Fibroblast of the aortic adventitia (primary cell): Measurements from ENCODE around the gene ZNF554. TPM values are rescaled to one million over a fixed set of nuclear protein-coding genes. Genes with fewer than 3 reads are reported as not detected.
A peak's percentile ranks its signal among the peaks of the same experiment; 100 is the strongest.

Experiments
- DNase-seq: peaks from one replicate; pipeline ENCODE4 v3.0.0-alpha.2; 2010; ENCODE audit warnings: low read depth
- H3K4me3 ChIP-seq: 2 replicates; pipeline ENCODE4 v1.5.1; 2011; ENCODE audit warnings: low read depth, mild to moderate bottlenecking, control low read depth, low read length, moderate library complexity
- CTCF ChIP-seq: IDR thresholded peaks from 2 replicates; pipeline ENCODE4 v1.5.1; 2011; ENCODE audit warnings: mild to moderate bottlenecking, low read length, control low read depth, inconsistent platforms; ENCODE audit not compliant: insufficient read depth
- total RNA-seq: library from RNA; depleted of rRNA; stranded (reverse); fragments of >200 nt; gene quantifications from 2 replicates; pipeline ENCODE4 v1.2.3, GENCODE V29; 2012; ENCODE audit warnings: low replicate concordance

Gene ZNF554
- 3.2 and 13.5 TPM in 2 replicates for total RNA-seq

GRCh38 chr19:2819540-2820111 lies at the start of gene ZNF554:
ZNF554 (plus strand) TSS chr19:2819868; CDS start chr19:2820072, 204 bp downstream.
- DNase-seq = peak; percentile 96
- peak; percentile 97 for TF ChIP-seq CTCF
- peak within 1 kb of the TSS; percentile 83 for H3K4me3 ChIP-seq

GRCh38 chr19:2770055-2771013 lies 49.3 kb upstream of the ZNF554 start:
- TF ChIP-seq CTCF = no peak
- H3K4me3 ChIP-seq = no peak overlapping the region
- peak; percentile 63 for DNase-seq

GRCh38 chr19:2771786-2772674 lies 47.6 kb upstream of the ZNF554 start:
- peak; percentile 10 for DNase-seq
- no peak for TF ChIP-seq CTCF
- H3K4me3 ChIP-seq = no peak overlapping the region

GRCh38 chr19:2774083-2774679 lies 45.5 kb upstream of the ZNF554 start:
- DNase-seq = no peak

GRCh38 chr19:2774953-2775555 lies 44.6 kb upstream of the ZNF554 start:
- DNase-seq = no peak
- no peak overlapping the region for H3K4me3 ChIP-seq

More at GRCh38 chr19:2774083-2774679, 45.5 kb upstream of the ZNF554 start:
- no peak overlapping the region for H3K4me3 ChIP-seq
- no peak for TF ChIP-seq CTCF

More at GRCh38 chr19:2774953-2775555, 44.6 kb upstream of the ZNF554 start:
- TF ChIP-seq CTCF = no peak
